K562 (cell line): ENCODE measurements around the gene ELMO3. TPM values are rescaled to one million over a fixed set of nuclear protein-coding genes. Genes with fewer than 3 reads are reported as not detected.
A peak's percentile ranks its signal among the peaks of the same experiment; 100 is the strongest.

Experiments
- ARNT ChIP-seq, 2 experiments: fragments of 450-650 bp; IDR thresholded peaks; 2 replicates each; pipeline ENCODE4 v1.6.1; 2016; ENCODE audit warnings: mild to moderate bottlenecking in 1 of 2
- E2F4 ChIP-seq: sonication (generic); formaldehyde crosslinking; IDR thresholded peaks from 2 replicates; pipeline ENCODE4 v1.8.0; 2022; ENCODE audit warnings: mild to moderate bottlenecking, low read depth, missing genetic modification reagents
- ETS1 ChIP-seq: conservative IDR thresholded peaks from 2 replicates; pipeline ENCODE4 v1.6.1; 2011; ENCODE audit warnings: low read depth, mild to moderate bottlenecking, low read length; ENCODE audit not compliant: control insufficient read depth
- ETV1 ChIP-seq: fragments of 450-650 bp; conservative IDR thresholded peaks from 2 replicates; pipeline ENCODE4 v1.6.1; 2016; ENCODE audit warnings: missing genetic modification characterization, control low read depth, low read depth, missing compliant biosample characterization
- HDAC3 ChIP-seq: fragments of 450-650 bp; IDR thresholded peaks from 2 replicates; pipeline ENCODE4 v1.6.1; 2018; ENCODE audit warnings: borderline replicate concordance, mild to moderate bottlenecking, moderate library complexity; ENCODE audit not compliant: partially characterized antibody
- ILF3 ChIP-seq: fragments of 450-650 bp; IDR thresholded peaks from 2 replicates; pipeline ENCODE4 v1.6.1; 2018; ENCODE audit warnings: antibody characterized with exemption, mild to moderate bottlenecking, moderate library complexity, borderline replicate concordance
- JUND ChIP-seq, 2 experiments: IDR thresholded peaks; 2 replicates in 1 of 2; 3 replicates in 1 of 2; pipeline ENCODE4 v1.6.1; 2011; ENCODE audit warnings: borderline replicate concordance in 2 of 2, low read depth in 2 of 2, low read length in 2 of 2, improper control_type of control experiment in 1 of 2, missing biosample characterization in 1 of 2, missing genetic modification characterization in 1 of 2, missing genetic modification reagents in 1 of 2
- MCM3 ChIP-seq: fragments of 450-650 bp; IDR thresholded peaks from 2 replicates; pipeline ENCODE4 v1.6.1; 2016
- MTA3 ChIP-seq: fragments of 450-650 bp; formaldehyde crosslinking; IDR thresholded peaks from 2 replicates; pipeline ENCODE4 v1.6.1; 2017; ENCODE audit warnings: mild to moderate bottlenecking, borderline replicate concordance
- MYBL2 ChIP-seq, 2 experiments: fragments of 450-650 bp in 1 of 2; sonication (generic) in 1 of 2; formaldehyde crosslinking in 1 of 2; IDR thresholded peaks; 2 replicates each; pipeline versions ENCODE4 v1.6.1 to v1.8.1; 2017 to 2022; ENCODE audit warnings: borderline replicate concordance in 1 of 2, inconsistent platforms in 1 of 2, low read depth in 1 of 2, mild to moderate bottlenecking in 1 of 2, missing genetic modification reagents in 1 of 2, moderate library complexity in 1 of 2
- NFE2L1 ChIP-seq: fragments of 450-650 bp; IDR thresholded peaks from 2 replicates; pipeline ENCODE4 v1.6.1; 2016; ENCODE audit warnings: missing genetic modification characterization, low read depth, mild to moderate bottlenecking, missing compliant biosample characterization, moderate library complexity, borderline replicate concordance
- NFRKB ChIP-seq: fragments of 450-650 bp; IDR thresholded peaks from 2 replicates; pipeline ENCODE4 v1.6.1; 2016; ENCODE audit warnings: low read depth
- NFYB ChIP-seq: IDR thresholded peaks from 2 replicates; pipeline ENCODE4 v1.6.1; 2011; ENCODE audit warnings: mild to moderate bottlenecking, moderate library complexity; ENCODE audit not compliant: insufficient read length; ENCODE audit errors: extremely low read depth
- RNF2 ChIP-seq: sonication (generic); IDR thresholded peaks from 2 replicates; pipeline ENCODE4 v1.6.1; 2016
- SMAD4 ChIP-seq: fragments of 250-450 bp; sonication (Bioruptor Pico); conservative IDR thresholded peaks from 2 replicates; pipeline ENCODE4 v1.8.0; 2021; ENCODE audit warnings: inconsistent platforms, mild to moderate bottlenecking, moderate library complexity
- SMARCC2 ChIP-seq: fragments of 450-650 bp; IDR thresholded peaks from 2 replicates; pipeline ENCODE4 v1.6.1; 2017; ENCODE audit warnings: antibody characterized with exemption, moderate library complexity, mild to moderate bottlenecking, low read depth
- SRSF7 ChIP-seq: fragments of 200-400 bp; formaldehyde crosslinking; optimal IDR thresholded peaks from 2 replicates; pipeline ENCODE3; 2017; ENCODE audit warnings: mild to moderate bottlenecking, low read depth, low read length
- TEAD1 ChIP-seq, 2 experiments: fragments of 450-650 bp in 1 of 2; sonication (generic) in 1 of 2; formaldehyde crosslinking; IDR thresholded peaks; 2 replicates each; pipeline versions ENCODE4 v1.4.0 to v1.8.0; 2020 to 2022; ENCODE audit warnings: mild to moderate bottlenecking in 2 of 2, missing genetic modification reagents in 1 of 2
- XRCC5 ChIP-seq: fragments of 200-400 bp; formaldehyde crosslinking; IDR thresholded peaks from 2 replicates; pipeline ENCODE4 v1.6.1; 2017; ENCODE audit warnings: low read depth, mild to moderate bottlenecking, low read length
- ZNF232 ChIP-seq: sonication (generic); formaldehyde crosslinking; IDR thresholded peaks from 2 replicates; pipeline ENCODE4 v1.8.0; 2022; ENCODE audit warnings: mild to moderate bottlenecking, missing genetic modification reagents
- polyA plus RNA-seq, 8 experiments: library from polyadenylated mRNA; depleted of rRNA in 4 of 8; stranded (reverse) in 5 of 8; unstranded in 3 of 8; fragments of >200 nt; fragmentation: Nextera tagmentation in 2 of 8; fragmentation: Illumina TruSeq in 1 of 8; extraction: Ambion mirVana in 2 of 8; extraction: Trizol in 1 of 8; gene quantifications; 2 replicates each; pipeline versions ENCODE4 v1.2.1 to v1.2.3, GENCODE V29; 2011 to 2014; ENCODE audit warnings: inconsistent platforms in 1 of 8, missing spikeins in 1 of 8
- total RNA-seq, 7 experiments: library from RNA; depleted of rRNA in 6 of 7; stranded (reverse); fragments of >200 nt in 6 of 7; fragmentation: Illumina TruSeq in 2 of 7; extraction: Trizol in 2 of 7; gene quantifications; 2 replicates each; pipeline versions ENCODE4 v1.2.1 to v1.2.3, GENCODE V29; 2011 to 2021; ENCODE audit warnings: low replicate concordance in 1 of 7
- TF ChIP-seq, protein P1 (sequence below): sonication (generic); formaldehyde crosslinking; IDR thresholded peaks from 2 replicates; pipeline ENCODE4 v1.8.0; 2022; ENCODE audit warnings: missing genetic modification reagents, mild to moderate bottlenecking, borderline replicate concordance
- TF ChIP-seq, protein P2 (sequence below): IDR thresholded peaks from 2 replicates; pipeline ENCODE4 v1.6.1; 2016; ENCODE audit warnings: missing genetic modification characterization, missing compliant biosample characterization

ELMO3 gene
- total and polyA plus RNA-seq, 9 of the 15 experiments (the other 6 are each of a cell fraction or from before 2014, with no cell fraction given): 0.04 to 5.1 (median 1.5) TPM

DNA sequence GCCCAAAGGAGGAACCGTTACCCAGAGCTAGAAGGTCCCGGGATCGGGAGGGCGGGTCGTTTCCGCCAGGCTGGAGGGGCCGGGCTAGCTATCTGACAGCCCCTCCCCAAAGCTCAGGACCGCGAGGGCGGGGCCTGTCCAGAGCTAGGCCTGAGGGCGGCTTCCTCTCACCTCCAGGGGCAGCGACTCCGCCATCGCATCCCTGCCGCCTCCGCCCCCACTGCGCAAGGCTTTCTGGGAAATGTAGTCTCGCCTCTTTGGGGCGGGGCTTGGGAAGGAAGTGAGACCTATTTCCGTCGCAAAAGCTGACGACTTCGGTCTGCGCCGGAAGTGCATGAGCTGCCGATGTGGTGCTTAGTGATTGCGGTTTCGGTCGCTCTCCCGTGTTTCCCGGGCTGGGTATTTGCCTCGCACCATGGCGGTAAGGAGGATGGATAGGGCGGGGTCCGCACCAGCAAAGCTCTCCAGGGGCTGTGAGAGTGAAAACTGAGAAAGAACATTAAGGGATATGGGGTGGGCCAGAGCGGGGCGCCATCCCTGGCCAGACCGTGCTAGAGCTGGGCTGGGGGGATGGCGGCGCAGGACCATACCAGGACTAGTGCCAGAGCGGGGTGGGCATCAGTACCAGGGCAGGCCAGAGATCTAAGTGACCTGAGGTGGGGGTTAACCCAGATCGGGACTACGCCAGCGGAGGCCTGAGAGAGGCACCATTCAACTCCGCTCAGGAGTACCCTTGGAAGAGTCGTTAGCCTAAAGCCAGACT, 28.1 kb downstream of the ELMO3 start, which contains the start of gene TMEM208 (continued):
- TF ChIP-seq E2F4 (CRISPR knock-in tag) (0 out of 2 replicates have a peak, but pooled peaks have one; percentile 29), MCM3 (no peak), ZNF232 (no peak), ETV1 (peak; percentile 86), ILF3 (no peak), SRSF7 (no peak), MTA3 (0 out of 2 replicates have a peak, but pooled peaks have one; percentile 50), NFRKB (peak; percentile 56; the same call in 1 of the 2 replicates), HDAC3 (no peak), TEAD1 (CRISPR knock-in tag; IDR thresholded peaks at IDR 0.05) (peak in 1 of 2 experiments; percentile 61; a peak in 1 of 4 replicates), SMARCC2 (no peak), JUND (IDR thresholded peaks at IDR 0.05; ENCODE audit: borderline replicate concordance, low read depth, low read length) (peak; percentile 57; the same call in 1 of the 2 replicates), JUND (tag; IDR thresholded peaks at IDR 0.05; ENCODE audit: borderline replicate concordance, low read depth, low read length) (no peak; the same call in 2 of the 3 replicates), NFE2L1 (tag) (no peak), RNF2 (peak; percentile 85), SMAD4 (no peak), ARNT (IDR thresholded peaks at IDR 0.05) (0 out of 4 replicates have a peak, but pooled peaks of 1 of the 2 experiments have one; percentile 40), MYBL2 (IDR thresholded peaks at IDR 0.05; ENCODE audit: low read depth) (no peak), MYBL2 (CRISPR knock-in tag; IDR thresholded peaks at IDR 0.05; ENCODE audit: borderline replicate concordance) (no peak), ETS1 (peak; percentile 98), NFYB (no peak), XRCC5 (no peak)
- TF ChIP-seq, protein P1, sequence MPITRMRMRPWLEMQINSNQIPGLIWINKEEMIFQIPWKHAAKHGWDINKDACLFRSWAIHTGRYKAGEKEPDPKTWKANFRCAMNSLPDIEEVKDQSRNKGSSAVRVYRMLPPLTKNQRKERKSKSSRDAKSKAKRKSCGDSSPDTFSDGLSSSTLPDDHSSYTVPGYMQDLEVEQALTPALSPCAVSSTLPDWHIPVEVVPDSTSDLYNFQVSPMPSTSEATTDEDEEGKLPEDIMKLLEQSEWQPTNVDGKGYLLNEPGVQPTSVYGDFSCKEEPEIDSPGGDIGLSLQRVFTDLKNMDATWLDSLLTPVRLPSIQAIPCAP: no peak
- TF ChIP-seq, protein P2, sequence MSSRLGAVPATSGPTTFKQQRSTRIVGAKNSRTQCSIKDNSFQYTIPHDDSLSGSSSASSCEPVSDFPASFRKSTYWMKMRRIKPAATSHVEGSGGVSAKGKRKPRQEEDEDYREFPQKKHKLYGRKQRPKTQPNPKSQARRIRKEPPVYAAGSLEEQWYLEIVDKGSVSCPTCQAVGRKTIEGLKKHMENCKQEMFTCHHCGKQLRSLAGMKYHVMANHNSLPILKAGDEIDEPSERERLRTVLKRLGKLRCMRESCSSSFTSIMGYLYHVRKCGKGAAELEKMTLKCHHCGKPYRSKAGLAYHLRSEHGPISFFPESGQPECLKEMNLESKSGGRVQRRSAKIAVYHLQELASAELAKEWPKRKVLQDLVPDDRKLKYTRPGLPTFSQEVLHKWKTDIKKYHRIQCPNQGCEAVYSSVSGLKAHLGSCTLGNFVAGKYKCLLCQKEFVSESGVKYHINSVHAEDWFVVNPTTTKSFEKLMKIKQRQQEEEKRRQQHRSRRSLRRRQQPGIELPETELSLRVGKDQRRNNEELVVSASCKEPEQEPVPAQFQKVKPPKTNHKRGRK (tag): no peak
